Smooth muscle cell (in vitro differentiated cells): ENCODE measurements around the gene CTDP1. TPM values are rescaled to one million over a fixed set of nuclear protein-coding genes. Genes with fewer than 3 reads are reported as not detected.

ENCODE experiments used
- DNase-seq: peaks from one replicate; lab custom pipeline; 2025; ENCODE audit not compliant: unreplicated experiment; lab: John Stamatoyannopoulos, UW
- H2AFZ ChIP-seq: fragments of 200-600 bp; sonication (generic); 2 replicates; pipeline ENCODE4 v1.6.0; 2016; ENCODE audit warnings: antibody characterized with exemption, low read depth, mild to moderate bottlenecking
- H3F3A ChIP-seq: fragments of 200-600 bp; sonication (generic); 2 replicates; pipeline ENCODE4 v1.6.0; 2017; ENCODE audit warnings: antibody characterized with exemption, low read depth
- H3K27ac ChIP-seq: fragments of 200-600 bp; sonication (generic); 2 replicates; pipeline ENCODE4 v1.5.1; 2016; ENCODE audit warnings: low read depth, mild to moderate bottlenecking
- H3K27me3 ChIP-seq: fragments of 200-600 bp; sonication (generic); 2 replicates; pipeline ENCODE4 v1.6.1; 2016; ENCODE audit warnings: low read depth, mild to moderate bottlenecking
- H3K36me3 ChIP-seq: fragments of 200-600 bp; sonication (generic); 2 replicates; pipeline ENCODE4 v1.5.1; 2016; ENCODE audit warnings: low read depth
- H3K4me1 ChIP-seq: fragments of 200-600 bp; sonication (generic); 2 replicates; pipeline ENCODE4 v1.5.1; 2016; ENCODE audit warnings: low read depth
- H3K4me2 ChIP-seq: fragments of 200-600 bp; sonication (generic); 2 replicates; pipeline ENCODE4 v1.6.0; 2016; ENCODE audit warnings: mild to moderate bottlenecking
- H3K4me3 ChIP-seq: fragments of 200-600 bp; sonication (generic); 2 replicates; pipeline ENCODE4 v1.5.1; 2016; ENCODE audit warnings: mild to moderate bottlenecking
- H3K79me2 ChIP-seq: fragments of 200-600 bp; sonication (generic); 2 replicates; pipeline ENCODE4 v1.6.0; 2016; ENCODE audit warnings: low read depth, mild to moderate bottlenecking
- H3K9ac ChIP-seq: fragments of 200-600 bp; sonication (generic); 2 replicates; pipeline ENCODE4 v1.6.0; 2016; ENCODE audit warnings: low read depth
- H3K9me3 ChIP-seq: fragments of 200-600 bp; sonication (generic); replicated peaks from 2 replicates; pipeline ENCODE4 v1.5.1; 2016; ENCODE audit warnings: low read depth
- H4K20me1 ChIP-seq: fragments of 200-600 bp; sonication (generic); 2 replicates; pipeline ENCODE4 v1.6.0; 2016; ENCODE audit warnings: low read depth
- WGBS: methylation state at CpG from one replicate; pipeline ENCODE4 v1.1.7; 2016; ENCODE audit warnings: low lambda C conversion rate; 5-methylcytosine and 5-hydroxymethylcytosine counted together
- polyA plus RNA-seq: library from polyadenylated mRNA; unstranded; fragments of >200 nt; fragmentation: Nextera tagmentation; extraction: Ambion mirVana; gene quantifications from 2 replicates; pipeline ENCODE4 v1.2.1, GENCODE V29; 2016
- total RNA-seq: library from RNA; depleted of rRNA; stranded (reverse); fragments of >200 nt; gene quantifications from 2 replicates; pipeline ENCODE4 v1.2.3, GENCODE V29; 2014
- TF ChIP-seq, protein P1 (sequence below): fragments of 200-600 bp; sonication (generic); IDR thresholded peaks from 2 replicates; pipeline ENCODE4 v1.5.1; 2017; ENCODE audit warnings: borderline replicate concordance, mild to moderate bottlenecking, antibody characterized with exemption; ENCODE audit not compliant: insufficient read depth, poor library complexity, severe bottlenecking

CTDP1 gene
- total and polyA plus RNA-seq, 2 experiments from 2014 or later: 14.1 to 18.4 TPM

DNA sequence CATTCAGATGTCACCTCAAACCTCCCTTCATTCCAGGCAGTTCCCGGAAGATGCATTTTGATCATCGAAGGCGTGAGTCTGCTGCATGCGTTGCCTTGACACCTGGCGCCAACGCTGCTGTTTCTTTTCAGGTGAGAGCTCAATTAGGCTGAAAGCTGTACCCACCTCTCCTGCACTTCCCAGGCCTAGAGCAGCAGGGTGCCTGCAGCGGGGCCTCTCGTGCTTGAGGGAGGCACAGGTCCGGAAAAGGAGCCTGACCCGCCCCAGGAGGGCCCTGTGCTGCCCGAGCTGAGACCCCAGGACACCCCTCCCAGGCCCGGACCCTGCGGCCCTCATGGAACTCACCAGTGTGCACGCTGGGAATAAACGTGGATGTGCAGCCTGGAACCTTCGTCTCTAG, 86.7 kb downstream of the CTDP1 start:
- H3K79me2 ChIP-seq: no peaks in the 10 kb centered on the region
- H3K4me3 ChIP-seq: no peak overlapping the region
- no peaks in the 10 kb centered on the region for H4K20me1 ChIP-seq
- H3K4me2 ChIP-seq: no peak overlapping the region
- no peaks in the 10 kb centered on the region for H3F3A ChIP-seq
- DNase-seq: no peak
- H3K4me1 ChIP-seq: no peaks in the 10 kb centered on the region
- no peaks in the 10 kb centered on the region for H3K36me3 ChIP-seq
- no peaks in the 10 kb centered on the region for H3K27me3 ChIP-seq
- H3K27ac ChIP-seq: no peak overlapping the region
- 84% methylated on average over 16 of the region's 16 CpGs for WGBS
- no peak overlapping the region for H2AFZ ChIP-seq
- H3K9ac ChIP-seq: no peak overlapping the region
- H3K9me3 ChIP-seq: peaks cover 4% of the 10 kb centered on the region
- TF ChIP-seq, protein P1, sequence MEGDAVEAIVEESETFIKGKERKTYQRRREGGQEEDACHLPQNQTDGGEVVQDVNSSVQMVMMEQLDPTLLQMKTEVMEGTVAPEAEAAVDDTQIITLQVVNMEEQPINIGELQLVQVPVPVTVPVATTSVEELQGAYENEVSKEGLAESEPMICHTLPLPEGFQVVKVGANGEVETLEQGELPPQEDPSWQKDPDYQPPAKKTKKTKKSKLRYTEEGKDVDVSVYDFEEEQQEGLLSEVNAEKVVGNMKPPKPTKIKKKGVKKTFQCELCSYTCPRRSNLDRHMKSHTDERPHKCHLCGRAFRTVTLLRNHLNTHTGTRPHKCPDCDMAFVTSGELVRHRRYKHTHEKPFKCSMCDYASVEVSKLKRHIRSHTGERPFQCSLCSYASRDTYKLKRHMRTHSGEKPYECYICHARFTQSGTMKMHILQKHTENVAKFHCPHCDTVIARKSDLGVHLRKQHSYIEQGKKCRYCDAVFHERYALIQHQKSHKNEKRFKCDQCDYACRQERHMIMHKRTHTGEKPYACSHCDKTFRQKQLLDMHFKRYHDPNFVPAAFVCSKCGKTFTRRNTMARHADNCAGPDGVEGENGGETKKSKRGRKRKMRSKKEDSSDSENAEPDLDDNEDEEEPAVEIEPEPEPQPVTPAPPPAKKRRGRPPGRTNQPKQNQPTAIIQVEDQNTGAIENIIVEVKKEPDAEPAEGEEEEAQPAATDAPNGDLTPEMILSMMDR: no peak

DNA sequence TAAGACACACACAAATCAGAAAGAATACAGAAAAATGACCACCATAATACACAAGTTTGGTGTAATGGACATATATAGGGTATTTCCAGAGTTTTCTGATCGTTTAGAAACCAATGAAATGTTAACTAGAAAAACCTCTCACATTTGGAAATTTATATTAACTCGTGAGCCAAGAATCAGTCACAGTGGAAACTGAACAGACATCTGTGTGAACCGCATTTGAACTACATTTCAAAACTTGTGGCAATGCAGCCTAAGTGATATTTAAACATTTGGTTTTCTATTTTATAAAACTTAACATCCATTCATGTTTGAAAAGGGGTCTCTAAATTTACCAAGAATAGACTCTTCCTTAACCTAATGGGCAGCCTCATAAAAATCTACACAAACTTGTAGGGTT, 89.1 kb downstream of the CTDP1 start:
- H3K9ac ChIP-seq: no peak overlapping the region
- H3F3A ChIP-seq: no peaks in the 10 kb centered on the region
- H3K27ac ChIP-seq: no peak overlapping the region
- no peaks in the 10 kb centered on the region for H3K79me2 ChIP-seq
- H3K36me3 ChIP-seq: no peaks in the 10 kb centered on the region
- H3K4me2 ChIP-seq: no peak overlapping the region
- no peaks in the 10 kb centered on the region for H3K4me1 ChIP-seq
- no peaks in the 10 kb centered on the region for H4K20me1 ChIP-seq
- H3K4me3 ChIP-seq: no peak overlapping the region
- 67% methylated on average over 3 of the region's 3 CpGs for WGBS
- no peak for DNase-seq
- peaks cover 4% of the 10 kb centered on the region for H3K9me3 ChIP-seq
- H2AFZ ChIP-seq: no peak overlapping the region
- TF ChIP-seq, protein P1: no peak
- no peaks in the 10 kb centered on the region for H3K27me3 ChIP-seq

DNA sequence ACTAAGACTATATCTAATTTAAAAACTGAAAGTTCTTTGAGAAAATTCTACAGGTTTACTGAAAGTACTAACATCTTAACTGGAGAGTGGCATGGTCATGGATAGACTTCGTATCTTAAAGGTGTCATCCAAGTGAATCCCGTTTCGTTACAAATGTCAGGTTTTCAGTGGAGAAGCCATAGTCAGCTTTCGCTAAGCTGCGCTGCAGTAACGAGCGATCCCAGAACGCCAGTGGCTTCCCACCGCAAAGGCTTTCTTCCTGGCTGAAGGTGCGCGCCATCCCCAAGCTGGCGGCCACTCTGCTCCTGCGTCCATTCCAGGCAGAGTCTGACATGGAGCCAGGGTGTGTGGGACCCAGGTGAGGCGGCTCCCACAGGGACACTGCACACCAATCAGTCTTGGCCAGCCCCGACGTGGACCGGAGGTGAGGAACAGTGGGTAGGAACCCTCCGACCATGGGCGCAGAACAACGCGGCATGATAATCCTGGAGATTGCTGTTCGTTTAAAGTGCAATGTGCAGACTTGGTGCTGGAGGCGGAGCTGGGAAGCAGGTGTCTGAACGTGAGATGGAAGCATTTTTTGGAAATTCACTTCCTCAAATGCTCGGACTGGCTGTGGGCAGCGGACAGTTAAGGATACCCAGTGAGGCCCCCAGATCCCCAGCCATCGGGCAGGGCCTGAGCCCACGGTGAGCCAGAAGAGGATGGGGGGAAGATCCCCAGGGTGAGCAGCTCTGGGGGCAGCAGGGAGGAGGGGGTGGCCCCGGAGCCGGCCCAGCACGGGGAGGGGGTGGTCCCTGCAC, 90.3 kb downstream of the CTDP1 start:
- no peak for DNase-seq
- H3K4me1 ChIP-seq: no peaks in the 10 kb centered on the region
- no peak overlapping the region for H3K9ac ChIP-seq

More for the DNA sequence above, 90.3 kb downstream of the CTDP1 start:
- no peaks in the 10 kb centered on the region for H3K79me2 ChIP-seq
- WGBS: 91% methylated on average over 26 of the region's 31 CpGs
- H4K20me1 ChIP-seq: no peaks in the 10 kb centered on the region
- no peaks in the 10 kb centered on the region for H3K36me3 ChIP-seq
- no peak overlapping the region for H3K4me3 ChIP-seq
- no peak overlapping the region for H3K27ac ChIP-seq
- H3K9me3 ChIP-seq: peaks cover 4% of the 10 kb centered on the region
- H3F3A ChIP-seq: no peaks in the 10 kb centered on the region
- H2AFZ ChIP-seq: no peak overlapping the region
- H3K27me3 ChIP-seq: no peaks in the 10 kb centered on the region
- TF ChIP-seq, protein P1: no peak
- H3K4me2 ChIP-seq: no peak overlapping the region
